PC-3 (cell line): ENCODE data around the gene LIM2. TPM values are rescaled to one million over a fixed set of nuclear protein-coding genes. Genes with fewer than 3 reads are reported as not detected.

Experiments
- ATAC-seq: fragments of 200-7000 bp; cut with Tn5 transposase; 2 replicates; pipeline ENCODE4 v1.9.1; 2020; ENCODE audit warnings: mild to moderate bottlenecking, moderate library complexity
- BruUV-seq: library from RNA; stranded (reverse); fragments of 400-500 nt; replicated peaks from 2 replicates; lab custom pipeline; 2021; lab: Mats Ljungman, UMichigan
- CTCF ChIA-PET: fragments of 300-600 bp; sonication (Branson Sonifier 250); formaldehyde crosslinking; loops from one replicate; lab custom pipeline; 2022; ENCODE audit warnings: antibody characterized with exemption; lab: Charles Lee
- POLR2A ChIA-PET: fragments of 300-600 bp; sonication (Branson Sonifier 250); formaldehyde crosslinking; loops from one replicate; lab custom pipeline; 2022; ENCODE audit warnings: antibody characterized with exemption; ENCODE audit not compliant: unreplicated experiment; lab: Charles Lee
- DNase-seq: peaks from one replicate; pipeline ENCODE4 v3.0.0-alpha.2; 2015
- H2AFZ ChIP-seq: fragments of 300-600 bp; sonication (generic); 2 replicates; pipeline ENCODE4 v1.6.0; 2016; ENCODE audit warnings: antibody characterized with exemption, low read length
- H3F3A ChIP-seq: fragments of 300-600 bp; sonication (generic); one replicate; pipeline ENCODE4 v1.6.0; 2017; ENCODE audit warnings: antibody characterized with exemption, low read length, control low read depth, mild to moderate bottlenecking; ENCODE audit not compliant: unreplicated experiment
- H3K27ac ChIP-seq: fragments of 300-600 bp; sonication (generic); 2 replicates; pipeline ENCODE4 v1.5.1; 2016; ENCODE audit warnings: mild to moderate bottlenecking, low read length
- H3K27me3 ChIP-seq: fragments of 300-600 bp; sonication (generic); 2 replicates; pipeline ENCODE4 v1.6.1; 2016; ENCODE audit warnings: low read length, mixed read lengths
- H3K36me3 ChIP-seq: fragments of 300-600 bp; sonication (generic); 2 replicates; pipeline ENCODE4 v1.6.1; 2016; ENCODE audit warnings: low read depth, mixed run types, low read length, mixed read lengths
- H3K4me1 ChIP-seq: fragments of 300-600 bp; sonication (generic); 2 replicates; pipeline ENCODE4 v1.5.1; 2016; ENCODE audit warnings: low read length; ENCODE audit not compliant: insufficient read depth
- H3K4me2 ChIP-seq: fragments of 300-600 bp; sonication (generic); 2 replicates; pipeline ENCODE4 v1.6.0; 2016; ENCODE audit warnings: low read length
- H3K4me3 ChIP-seq: fragments of 300-600 bp; sonication (generic); 2 replicates; pipeline ENCODE4 v1.5.1; 2016; ENCODE audit warnings: mild to moderate bottlenecking, low read length, mixed read lengths
- H3K79me2 ChIP-seq: fragments of 300-600 bp; sonication (generic); 2 replicates; pipeline ENCODE4 v1.6.1; 2017; ENCODE audit warnings: low read length, mixed read lengths
- H3K9ac ChIP-seq: fragments of 300-600 bp; sonication (generic); 2 replicates; pipeline ENCODE4 v1.6.0; 2016; ENCODE audit warnings: mild to moderate bottlenecking, low read length
- H3K9me2 ChIP-seq: fragments of 300-600 bp; sonication (generic); replicated peaks from 2 replicates; pipeline ENCODE4 v1.6.1; 2016; ENCODE audit warnings: mixed run types, low read length, mixed read lengths
- H3K9me3 ChIP-seq: fragments of 300-600 bp; sonication (generic); 2 replicates; pipeline ENCODE4 v1.6.1; 2016; ENCODE audit warnings: low read length, mixed read lengths
- H4K20me1 ChIP-seq: fragments of 300-600 bp; sonication (generic); 2 replicates; pipeline ENCODE4 v1.6.1; 2016; ENCODE audit warnings: low read length, mixed read lengths
- EZH2 ChIP-seq: fragments of 300-600 bp; sonication (generic); IDR thresholded peaks from one replicate; pipeline ENCODE4 v1.6.1; 2017; ENCODE audit warnings: antibody characterized with exemption, mild to moderate bottlenecking, low read length; ENCODE audit not compliant: unreplicated experiment
- EZH2phosphoT487 ChIP-seq: fragments of 300-600 bp; sonication (generic); IDR thresholded peaks from 2 replicates; pipeline ENCODE4 v1.6.1; 2018; ENCODE audit warnings: mild to moderate bottlenecking, antibody characterized with exemption, low read length, borderline replicate concordance
- intact Hi-C: fragments of 100-400 bp; cut with micrococcal nuclease; formaldehyde crosslinking; loops from 2 replicates; pipeline ENCODE4 v1.9.0; 2023
- total RNA-seq: library from RNA; depleted of rRNA; stranded (reverse); fragments of >200 nt; gene quantifications from 2 replicates; pipeline ENCODE4 v1.2.3, GENCODE V29; 2014
- TF ChIP-seq, protein P1 (sequence below): fragments of 300-600 bp; sonication (generic); conservative IDR thresholded peaks from 2 replicates; pipeline ENCODE4 v1.5.1; 2017; ENCODE audit warnings: antibody characterized with exemption, low read depth, mild to moderate bottlenecking, low read length

Gene LIM2
- total RNA-seq, 1 experiment from 2014 or later: not detected

DNA sequence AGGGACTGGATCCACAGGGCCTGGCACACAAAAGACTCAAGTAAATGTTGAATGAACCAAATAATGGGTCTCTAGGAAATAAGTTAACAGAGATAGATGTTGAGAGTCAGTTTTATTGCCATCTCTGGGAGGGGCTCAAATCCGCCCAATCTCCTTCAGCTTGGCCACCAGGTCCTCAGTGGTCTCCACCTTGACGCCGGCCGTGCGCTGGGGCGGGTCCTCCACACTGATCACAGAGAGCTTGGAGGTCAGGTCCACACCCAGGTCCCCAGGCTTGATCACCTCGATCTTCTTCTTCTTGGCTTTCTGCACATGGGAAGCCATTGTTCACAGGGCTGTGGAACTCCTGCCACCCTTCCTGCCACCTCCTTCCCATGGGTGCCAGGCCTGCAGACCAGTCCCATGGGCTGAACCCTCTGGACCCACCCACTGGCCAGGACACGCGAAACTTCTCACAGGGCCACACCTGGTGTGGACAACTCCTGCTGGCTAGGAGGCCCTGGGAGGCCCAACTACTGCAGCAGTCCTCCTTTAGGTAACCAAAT, 42.6 kb downstream of the LIM2 start:
- Histone ChIP-seq H3K36me3 (peaks cover 18% of the 10 kb centered on the region; the same call in 1 of the 2 replicates), H4K20me1 (no peaks in the 10 kb centered on the region), H2AFZ (no peak overlapping the region), H3K4me3 (no peak overlapping the region), H3K9ac (no peak overlapping the region), H3K9me3 (no peaks in the 10 kb centered on the region), H3K27ac (no peak overlapping the region), H3K4me1 (peaks cover 7% of the 10 kb centered on the region; the same call in 1 of the 2 replicates), H3F3A (no peaks in the 10 kb centered on the region), H3K4me2 (no peak overlapping the region), H3K9me2 (no peaks in the 10 kb centered on the region), H3K27me3 (no peaks in the 10 kb centered on the region), H3K79me2 (no peaks in the 10 kb centered on the region)
- BruUV-seq: no TSS peak
- ATAC-seq (no peak), DNase-seq (no peak)
- no peak for TF ChIP-seq EZH2
- TF ChIP-seq, protein P1, sequence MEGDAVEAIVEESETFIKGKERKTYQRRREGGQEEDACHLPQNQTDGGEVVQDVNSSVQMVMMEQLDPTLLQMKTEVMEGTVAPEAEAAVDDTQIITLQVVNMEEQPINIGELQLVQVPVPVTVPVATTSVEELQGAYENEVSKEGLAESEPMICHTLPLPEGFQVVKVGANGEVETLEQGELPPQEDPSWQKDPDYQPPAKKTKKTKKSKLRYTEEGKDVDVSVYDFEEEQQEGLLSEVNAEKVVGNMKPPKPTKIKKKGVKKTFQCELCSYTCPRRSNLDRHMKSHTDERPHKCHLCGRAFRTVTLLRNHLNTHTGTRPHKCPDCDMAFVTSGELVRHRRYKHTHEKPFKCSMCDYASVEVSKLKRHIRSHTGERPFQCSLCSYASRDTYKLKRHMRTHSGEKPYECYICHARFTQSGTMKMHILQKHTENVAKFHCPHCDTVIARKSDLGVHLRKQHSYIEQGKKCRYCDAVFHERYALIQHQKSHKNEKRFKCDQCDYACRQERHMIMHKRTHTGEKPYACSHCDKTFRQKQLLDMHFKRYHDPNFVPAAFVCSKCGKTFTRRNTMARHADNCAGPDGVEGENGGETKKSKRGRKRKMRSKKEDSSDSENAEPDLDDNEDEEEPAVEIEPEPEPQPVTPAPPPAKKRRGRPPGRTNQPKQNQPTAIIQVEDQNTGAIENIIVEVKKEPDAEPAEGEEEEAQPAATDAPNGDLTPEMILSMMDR: no peak
- no peak for TF ChIP-seq EZH2phosphoT487
- CTCF ChIA-PET: no interaction called here
- POLR2A ChIA-PET: no interaction called here
- intact Hi-C loops: no loop called here

DNA sequence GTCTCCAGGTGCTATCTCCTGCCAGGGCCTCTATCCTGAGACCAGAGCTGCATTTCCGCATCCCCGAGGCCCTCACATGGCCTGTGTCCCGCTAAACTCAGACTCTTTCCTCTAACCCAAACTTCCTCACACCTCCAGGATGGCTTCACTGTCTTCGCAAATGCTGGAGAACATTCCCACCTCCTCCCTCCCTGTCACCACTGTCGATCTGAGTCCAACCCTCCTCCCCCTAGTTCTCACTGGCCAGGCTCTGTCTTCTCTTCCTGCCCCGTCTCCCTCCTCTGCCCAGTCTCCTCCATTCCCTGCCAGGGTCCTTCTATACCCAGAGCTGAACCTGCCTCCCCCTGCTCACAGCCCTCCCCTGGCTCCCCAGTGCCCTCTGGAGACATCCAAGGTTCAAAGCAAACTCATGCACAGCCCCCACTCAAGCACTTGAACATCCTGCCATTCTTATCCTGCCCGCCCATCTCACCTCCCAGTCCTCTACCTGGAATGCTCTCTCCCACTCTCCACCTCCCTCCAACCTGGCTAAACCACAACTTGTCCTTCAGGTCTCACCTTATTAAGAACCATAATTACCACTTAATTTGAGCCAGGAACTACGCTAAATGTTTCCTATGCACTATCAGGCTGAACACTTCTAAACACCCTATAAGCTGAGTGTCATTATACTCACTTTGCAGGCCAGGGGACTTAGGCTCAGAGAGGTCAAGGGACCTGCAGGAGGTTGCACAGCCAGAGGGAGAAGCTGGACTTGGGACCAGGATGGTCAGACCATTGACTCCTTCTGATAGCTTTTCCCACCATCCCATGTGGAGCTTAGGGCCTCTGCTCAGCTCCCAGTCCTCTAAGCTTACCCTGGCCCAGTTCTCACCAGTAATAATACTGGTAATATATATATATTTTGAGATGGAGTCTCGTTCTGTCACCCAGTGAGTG, 44.9 kb downstream of the LIM2 start:
- no peaks in the 10 kb centered on the region for H4K20me1 ChIP-seq
- H3K4me1 ChIP-seq: peaks cover 16% of the 10 kb centered on the region; the same call in 1 of the 2 replicates
- intact Hi-C loops: no loop called here
- DNase-seq (no peak), ATAC-seq (no peak)
- ChIA-PET CTCF (no interaction called here), POLR2A (interaction anchor here (0.6 kb wide), 2 partner anchors 10 to 25 kb away, joined by 3 to 13 read pairs; no protein-coding TSS in a partner anchor)
- no peaks in the 10 kb centered on the region for H3K9me3 ChIP-seq
- TF ChIP-seq, protein P1: no peak
- TF ChIP-seq EZH2phosphoT487 (no peak), EZH2 (no peak)
- H3K9me2 ChIP-seq: no peaks in the 10 kb centered on the region
- H3K9ac ChIP-seq: no peak overlapping the region
- no peaks in the 10 kb centered on the region for H3K27me3 ChIP-seq
- H2AFZ ChIP-seq: no peak overlapping the region
- peaks cover 14% of the 10 kb centered on the region; the same call in 1 of the 2 replicates for H3K36me3 ChIP-seq
- H3K4me3 ChIP-seq: no peak overlapping the region
- H3F3A ChIP-seq: no peaks in the 10 kb centered on the region
- no peaks in the 10 kb centered on the region for H3K79me2 ChIP-seq
- BruUV-seq: no TSS peak
- H3K27ac ChIP-seq: no peak overlapping the region
- H3K4me2 ChIP-seq: no peak overlapping the region
